Uterus (tissue), 4 donors: ENCODE data around the gene SKIDA1. TPM values are rescaled to one million over a fixed set of nuclear protein-coding genes. Genes with fewer than 3 reads are reported as not detected.

Source experiments
- DNase-seq, 2 donors: peaks; one replicate each; pipeline ENCODE4 v3.0.0-alpha.2; 2019 to 2020
- H3K27ac ChIP-seq, 2 donors: fragments of 200-600 bp; sonication (generic); 1 replicate in 1 of 2; 2 replicates in 1 of 2; pipeline ENCODE4 v1.5.1; 2016 to 2018
- H3K27me3 ChIP-seq, 2 donors: fragments of 200-600 bp; sonication (generic); one replicate each; pipeline ENCODE4 v1.5.1; 2018 to 2019; ENCODE audit warnings: control low read depth in 1 of 2
- H3K36me3 ChIP-seq, 2 donors: fragments of 200-600 bp; sonication (generic); one replicate each; pipeline ENCODE4 v1.5.1; 2019; ENCODE audit warnings: control low read depth in 1 of 2
- H3K4me1 ChIP-seq, 2 donors: fragments of 200-600 bp; sonication (generic); one replicate each; pipeline ENCODE4 v1.5.1; 2018 to 2019; ENCODE audit warnings: control low read depth in 1 of 2
- H3K4me3 ChIP-seq, 2 donors: fragments of 200-600 bp; sonication (generic); 1 replicate in 1 of 2; 2 replicates in 1 of 2; pipeline ENCODE4 v1.5.1; 2018 to 2019; ENCODE audit warnings: mild to moderate bottlenecking in 1 of 2
- H3K9me3 ChIP-seq, 2 donors: fragments of 200-600 bp; sonication (generic); one replicate each; pipeline ENCODE4 v1.5.1; 2019; ENCODE audit warnings: control low read depth in 1 of 2
- POLR2A ChIP-seq, 2 donors: fragments of 450-650 bp; IDR thresholded peaks; one replicate each; pipeline ENCODE4 v1.6.1; 2016; ENCODE audit warnings: antibody characterized with exemption in 2 of 2, mild to moderate bottlenecking in 1 of 2, moderate library complexity in 1 of 2
- intact Hi-C: fragments of 100-400 bp; cut with DNase I; formaldehyde crosslinking; loops from one replicate; pipeline ENCODE4 v1.15.1; 2023; ENCODE audit warnings: low total_unique reads
- total RNA-seq, 4 donors: library from RNA; depleted of rRNA in 3 of 4; stranded (reverse); fragments of >200 nt in 3 of 4; gene quantifications; one replicate each; pipeline versions ENCODE4 v1.1.0 to v1.2.4, GENCODE V29; 2014 to 2023
- TF ChIP-seq, protein P1 (sequence below), 4 experiments: fragments of 200-600 bp in 2 of 4; fragments of 450-650 bp in 2 of 4; sonication (generic) in 2 of 4; IDR thresholded peaks; one replicate each; pipeline ENCODE4 v1.5.1; 2016 to 2019; ENCODE audit warnings: antibody characterized with exemption in 4 of 4, mild to moderate bottlenecking in 2 of 4, moderate library complexity in 1 of 4
- donor health status: DM: yes; HTN: yes; CAD: no.

The SKIDA1 gene
- total RNA-seq, 4 donors from 2014 or later: 0.26 to 4.9 (median 1.6) TPM; not detected in 1

DNA sequence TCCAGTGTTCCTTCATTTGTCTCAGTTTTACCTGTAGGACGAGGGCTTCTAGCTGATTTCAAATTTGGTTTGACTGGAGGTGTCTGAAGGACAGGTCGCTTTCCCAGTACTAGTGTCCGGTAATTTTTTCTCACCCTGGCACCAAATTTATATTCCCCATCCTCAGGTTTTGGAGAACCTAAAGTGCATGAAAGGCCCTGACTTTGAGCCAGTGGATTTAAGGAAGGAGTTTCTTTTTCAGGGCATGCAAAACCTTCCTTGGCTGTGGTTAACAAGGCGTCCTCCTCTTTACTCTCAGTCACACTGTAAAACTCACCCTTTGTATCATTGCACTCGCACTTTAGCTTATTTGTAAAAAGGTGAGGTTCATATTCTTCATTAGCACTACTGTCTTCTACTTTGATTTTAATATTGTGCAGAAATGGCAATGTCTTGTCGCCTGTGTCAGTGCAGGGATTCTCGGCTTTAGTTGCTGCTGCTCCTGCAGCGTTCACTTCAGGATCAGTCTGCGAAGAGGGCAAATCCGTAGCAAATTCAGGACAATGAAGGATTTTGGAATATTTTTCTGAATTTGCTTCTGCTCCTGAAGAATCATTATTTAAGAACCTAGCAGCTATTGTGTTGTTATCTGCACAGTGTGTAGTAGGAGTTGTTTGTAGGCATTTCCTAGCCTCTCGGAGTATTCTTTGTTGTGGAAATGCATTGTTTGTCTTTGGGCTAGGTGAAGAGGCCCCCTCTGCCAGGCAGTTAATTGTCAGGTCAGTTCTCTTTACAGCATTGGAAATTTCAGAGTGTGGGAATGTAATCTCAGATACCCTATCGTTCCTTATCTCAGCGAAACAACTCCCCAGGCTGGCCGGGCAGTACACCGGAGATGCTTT lies 9.9 kb downstream of the SKIDA1 start:
- no peak for DNase-seq

DNA sequence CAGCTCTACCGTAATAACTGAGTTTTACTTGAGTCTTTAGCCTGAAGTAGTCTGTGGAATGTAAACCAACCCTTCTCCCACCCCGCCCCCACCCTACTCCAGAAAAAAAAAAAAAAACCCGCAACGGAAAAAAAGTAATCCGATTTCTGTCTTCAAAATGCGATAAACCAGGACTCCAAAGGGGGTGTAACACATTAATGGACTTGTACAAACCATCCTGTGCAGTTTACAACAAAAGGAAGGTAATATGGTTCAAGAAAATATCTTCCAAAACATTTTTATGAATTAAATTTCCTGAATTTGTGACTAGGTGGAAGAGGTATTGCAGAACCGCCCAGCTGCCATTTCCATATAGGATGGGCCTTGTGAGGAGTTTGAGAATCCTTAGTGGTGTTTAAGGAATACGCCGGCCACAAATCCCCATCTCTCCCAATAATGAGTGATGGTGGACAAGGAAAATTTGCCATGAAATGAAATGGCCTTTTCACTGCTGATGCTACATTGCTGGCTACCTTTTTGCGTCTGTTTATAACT lies 10.6 kb downstream of the SKIDA1 start:
- peaks cover 0 to 3% of the 10 kb centered on the region in 2 donors for H3K4me1 ChIP-seq
- TF ChIP-seq POLR2A (IDR thresholded peaks at IDR 0.05): no peak
- TF ChIP-seq, protein P1, sequence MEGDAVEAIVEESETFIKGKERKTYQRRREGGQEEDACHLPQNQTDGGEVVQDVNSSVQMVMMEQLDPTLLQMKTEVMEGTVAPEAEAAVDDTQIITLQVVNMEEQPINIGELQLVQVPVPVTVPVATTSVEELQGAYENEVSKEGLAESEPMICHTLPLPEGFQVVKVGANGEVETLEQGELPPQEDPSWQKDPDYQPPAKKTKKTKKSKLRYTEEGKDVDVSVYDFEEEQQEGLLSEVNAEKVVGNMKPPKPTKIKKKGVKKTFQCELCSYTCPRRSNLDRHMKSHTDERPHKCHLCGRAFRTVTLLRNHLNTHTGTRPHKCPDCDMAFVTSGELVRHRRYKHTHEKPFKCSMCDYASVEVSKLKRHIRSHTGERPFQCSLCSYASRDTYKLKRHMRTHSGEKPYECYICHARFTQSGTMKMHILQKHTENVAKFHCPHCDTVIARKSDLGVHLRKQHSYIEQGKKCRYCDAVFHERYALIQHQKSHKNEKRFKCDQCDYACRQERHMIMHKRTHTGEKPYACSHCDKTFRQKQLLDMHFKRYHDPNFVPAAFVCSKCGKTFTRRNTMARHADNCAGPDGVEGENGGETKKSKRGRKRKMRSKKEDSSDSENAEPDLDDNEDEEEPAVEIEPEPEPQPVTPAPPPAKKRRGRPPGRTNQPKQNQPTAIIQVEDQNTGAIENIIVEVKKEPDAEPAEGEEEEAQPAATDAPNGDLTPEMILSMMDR (IDR thresholded peaks at IDR 0.05): no peak
- H3K27ac ChIP-seq: peak overlapping the region in 1 of 2 donors; percentile 91
- DNase-seq: no peak
- no peak overlapping the region for H3K4me3 ChIP-seq
- H3K9me3 ChIP-seq: no peaks in the 10 kb centered on the region
- H3K36me3 ChIP-seq: no peaks in the 10 kb centered on the region
- no peaks in the 10 kb centered on the region for H3K27me3 ChIP-seq
- intact Hi-C loops: no loop called here

More for the DNA sequence above, 9.9 kb downstream of the SKIDA1 start:
- Histone ChIP-seq H3K27ac (peak overlapping the region; percentile 76 to 91), H3K4me3 (peak overlapping the region; percentile 51 to 67), H3K9me3 (no peaks in the 10 kb centered on the region), H3K4me1 (peaks cover 0 to 3% of the 10 kb centered on the region in 2 donors), H3K27me3 (no peaks in the 10 kb centered on the region), H3K36me3 (no peaks in the 10 kb centered on the region)
- no peak for TF ChIP-seq POLR2A (IDR thresholded peaks at IDR 0.05)
- TF ChIP-seq, protein P1 (IDR thresholded peaks at IDR 0.05): no peak
- intact Hi-C loops: no loop called here

DNA sequence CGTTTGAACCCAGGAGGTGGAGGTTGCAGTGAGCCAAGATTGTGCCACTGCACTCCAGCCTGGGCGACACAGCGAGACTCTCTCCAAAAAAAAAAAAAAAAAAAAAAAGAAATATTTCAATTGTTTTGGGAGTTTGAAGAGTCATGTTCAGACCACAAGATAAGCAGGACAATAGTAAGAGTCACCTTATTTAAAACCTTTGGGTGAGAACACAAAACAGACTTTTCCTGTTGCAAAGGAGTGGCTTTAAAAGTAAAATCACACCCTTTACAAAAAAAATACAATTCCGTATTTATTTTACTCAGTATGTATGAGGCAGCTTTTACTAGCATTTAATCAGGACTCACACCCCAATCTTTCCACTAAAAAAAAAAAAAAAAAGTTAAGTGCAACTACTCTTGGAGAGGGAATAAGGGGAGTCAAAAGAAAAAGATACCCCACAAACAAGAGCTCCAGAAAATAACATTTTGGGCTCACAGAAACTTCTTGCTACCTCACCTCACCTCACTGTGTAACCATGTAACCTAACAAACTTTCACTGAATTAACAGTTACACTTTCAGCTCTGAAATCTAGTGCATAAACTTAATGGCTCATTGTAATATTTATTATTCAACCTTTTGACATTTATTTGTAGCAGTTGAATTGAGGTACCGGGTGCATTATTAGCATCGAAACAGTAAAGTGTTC lies 11.2 kb downstream of the SKIDA1 start:
- Histone ChIP-seq H3K4me1 (peaks cover 0 to 3% of the 10 kb centered on the region in 2 donors), H3K27ac (no peak overlapping the region), H3K36me3 (no peaks in the 10 kb centered on the region), H3K27me3 (no peaks in the 10 kb centered on the region), H3K4me3 (no peak overlapping the region), H3K9me3 (no peaks in the 10 kb centered on the region)
- no peak for DNase-seq
- no peak for TF ChIP-seq POLR2A (IDR thresholded peaks at IDR 0.05)
- TF ChIP-seq, protein P1 (IDR thresholded peaks at IDR 0.05): no peak
- intact Hi-C loops: no loop called here

DNA sequence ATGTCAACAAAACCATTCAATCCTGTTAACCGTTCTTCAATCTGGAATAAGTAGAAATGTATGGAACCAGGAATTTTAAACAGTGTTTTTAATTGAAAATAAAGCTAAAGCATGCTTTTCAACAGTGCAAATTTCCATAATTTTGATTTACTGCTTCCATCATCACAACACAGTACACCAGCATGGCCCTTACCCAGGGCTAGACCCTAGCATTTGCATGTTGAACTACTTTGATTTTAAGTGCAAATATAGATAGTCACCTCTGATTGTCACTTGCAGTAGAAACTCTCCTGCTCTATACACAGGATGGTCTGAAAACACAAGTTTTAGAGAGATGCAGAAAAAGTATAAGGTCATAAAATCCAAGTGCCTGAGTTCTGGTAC lies 12.1 kb downstream of the SKIDA1 start:
- TF ChIP-seq, protein P1 (IDR thresholded peaks at IDR 0.05): no peak
- no peak for TF ChIP-seq POLR2A (IDR thresholded peaks at IDR 0.05)

More for the DNA sequence above, 12.1 kb downstream of the SKIDA1 start:
- Histone ChIP-seq H3K9me3 (no peaks in the 10 kb centered on the region), H3K27me3 (no peaks in the 10 kb centered on the region), H3K4me1 (peaks cover 0 to 3% of the 10 kb centered on the region in 2 donors), H3K27ac (no peak overlapping the region), H3K36me3 (no peaks in the 10 kb centered on the region), H3K4me3 (no peak overlapping the region)
- DNase-seq: no peak
- intact Hi-C loops: no loop called here
